Heart left ventricle (tissue), 16 donors: ENCODE results near the gene TMEM132D. TPM values are rescaled to one million over a fixed set of nuclear protein-coding genes. Genes with fewer than 3 reads are reported as not detected.

Source experiments
- ATAC-seq, 4 donors: fragments of 200-7000 bp; cut with Tn5 transposase; one replicate each; pipeline ENCODE4 v1.9.1; 2020 to 2022; ENCODE audit warnings: moderate library complexity in 4 of 4, mild to moderate bottlenecking in 3 of 4, moderate number of reproducible peaks in 1 of 4
- DNase-seq, 5 donors: peaks; one replicate each; pipeline ENCODE4 v3.0.0-alpha.2; 2020
- H3K27ac ChIP-seq, 12 donors: fragments of 200-600 bp; sonication (generic) in 4 of 12; one replicate each; pipeline versions ENCODE4 v1.5.0 to v1.8.0; 2016 to 2022; ENCODE audit warnings: mild to moderate bottlenecking in 2 of 12
- H3K27me3 ChIP-seq, 9 donors: fragments of 200-600 bp; sonication (generic) in 2 of 9; one replicate each; pipeline versions ENCODE4 v1.5.1 to v1.8.0; 2016 to 2022; ENCODE audit warnings: mild to moderate bottlenecking in 3 of 9
- H3K36me3 ChIP-seq, 9 donors: fragments of 200-600 bp; sonication (generic) in 2 of 9; one replicate each; pipeline versions ENCODE4 v1.5.0 to v1.8.0; 2018 to 2022; ENCODE audit warnings: mild to moderate bottlenecking in 2 of 9
- H3K4me1 ChIP-seq, 12 donors: fragments of 200-600 bp; sonication (generic) in 4 of 12; one replicate each; pipeline versions ENCODE4 v1.5.0 to v1.8.0; 2016 to 2022; ENCODE audit warnings: mild to moderate bottlenecking in 3 of 12
- H3K4me3 ChIP-seq, 12 donors: fragments of 200-600 bp; sonication (generic) in 4 of 12; one replicate each; pipeline versions ENCODE4 v1.5.0 to v1.8.0; 2017 to 2022; ENCODE audit warnings: mild to moderate bottlenecking in 9 of 12, moderate library complexity in 4 of 12
- H3K9me3 ChIP-seq, 12 donors: fragments of 200-600 bp; sonication (generic) in 4 of 12; one replicate each; pipeline versions ENCODE4 v1.5.0 to v1.8.0; 2016 to 2022; ENCODE audit warnings: mild to moderate bottlenecking in 1 of 12
- CTCF ChIP-seq, 12 donors: fragments of 200-600 bp; sonication (generic) in 4 of 12; IDR thresholded peaks; one replicate each; pipeline versions ENCODE4 v1.5.0 to v1.8.0; 2018 to 2022; ENCODE audit warnings: antibody characterized with exemption in 12 of 12, mild to moderate bottlenecking in 5 of 12
- POLR2A ChIP-seq, 2 donors: fragments of 450-650 bp; IDR thresholded peaks; one replicate each; pipeline ENCODE4 v1.6.1; 2017; ENCODE audit warnings: antibody characterized with exemption in 2 of 2, mild to moderate bottlenecking in 2 of 2, moderate library complexity in 2 of 2
- WGBS, 4 donors: extraction: QIAGEN DNeasy Blood & Tissue Kit in 2 of 4; methylation state at CpG; one replicate each; pipeline versions ENCODE4 v1.1.5 to v1.1.7; 2013 to 2018; 5-methylcytosine and 5-hydroxymethylcytosine counted together
- intact Hi-C, 10 donors: fragments of 100-400 bp; cut with DNase I; formaldehyde crosslinking; loops; one replicate each; pipeline versions ENCODE4 v1.11.1 to v1.14.2; 2022
- polyA plus RNA-seq, 2 donors: library from polyadenylated mRNA; stranded (reverse); fragments of 200-250 nt; gene quantifications; one replicate each; pipeline ENCODE4 v1.2.3, GENCODE V29; 2013
- total RNA-seq, 9 donors: library from RNA; depleted of rRNA in 2 of 9; stranded (reverse); fragments of >200 nt in 2 of 9; fragmentation: NEBNext Ultra II Directional in 3 of 9; extraction: Animal tissue kit (Norgen Biotek cat#: 25700) in 3 of 9; gene quantifications; one replicate each; pipeline versions ENCODE4 v1.1.0 to v1.2.4, GENCODE V29; 2016 to 2023
- donor health status: ischemic (EF 13 %, LVEDD 7.1; RV severe dilation, severe dysfunction).
- donor health status: healthy with polysubstance abuse.
- donor health status: DM: no; HTN: yes; CAD: no.
- donor health status: DM: no; HTN: no; CAD: no.
- donor health status: ischemic (EF 25% LVEDD 6.9; RV normal size, moderate dysfunction).
- donor health status: ischemic (EF 25% LVEDD 5.7; RV mildly dilated, moderate dysfunction).
- donor health status: healthy.
- donor health status: DM: yes; HTN: yes; CAD: no.
- donor health status: ischemic (EF 35%, LVEDD 5.7; RV mildly dilated, moderate dysfunction).
- donor health status: nonischemic (EF 11% LVEDD 7.7; RV severe dilation, severe dysfunction).
- donor health status: DM: yes; HTN: yes; CAD: no.
- donor health status: PGD.
- donor health status: ischemic (EF 29% LVEDD 5.4; RV normal size, mild dysfunction).
- donor health status: nonischemic (EF 23%, LVEDD 6.1; RV moderate dilation, normal function).

The TMEM132D gene
- total and polyA plus RNA-seq, 11 donors: not detected

- H3K4me1 ChIP-seq: peaks cover 0 to 1% (median 0%) of the 10 kb centered on the region in 12 donors
- H3K9me3 ChIP-seq: no peaks in the 10 kb centered on the region
- TF ChIP-seq CTCF (IDR thresholded peaks at IDR 0.05) (no peak), POLR2A (IDR thresholded peaks at IDR 0.05) (no peak)
- no peak for DNase-seq
- no peaks in the 10 kb centered on the region for H3K36me3 ChIP-seq
- no peak for ATAC-seq
- intact Hi-C loops: loop anchor here in 9 of 10 donors (2.0 to 10.0 kb wide), 8 partner anchors 942 to 1652 kb away; no protein-coding TSS in a partner anchor
- no peak overlapping the region for H3K4me3 ChIP-seq
- WGBS, 4 donors: 78 to 87% (median 84%) methylated on average over 17 to 22 of the region's 22 CpGs
- peaks cover 1 to 43% (median 10%) of the 10 kb centered on the region in 9 donors for H3K27me3 ChIP-seq
- H3K27ac ChIP-seq: no peak overlapping the region
Observed at GRCh38 chr12:129909051-129910020, 5.5 kb upstream of the TMEM132D start.

- TF ChIP-seq POLR2A (IDR thresholded peaks at IDR 0.05): no peak
- no peak for TF ChIP-seq CTCF (IDR thresholded peaks at IDR 0.05)
- H3K9me3 ChIP-seq: no peaks in the 10 kb centered on the region
- ATAC-seq: no peak
- intact Hi-C loops: loop anchor here in 1 of 10 donors (10.0 kb wide), 1 partner anchor 1259 kb away; no protein-coding TSS in a partner anchor
- no peaks in the 10 kb centered on the region for H3K36me3 ChIP-seq
- H3K27me3 ChIP-seq: peaks cover 17 to 72% (median 34%) of the 10 kb centered on the region in 9 donors
- 1 to 2% (median 1%) methylated on average over 37 to 93 of the region's 93 CpGs for WGBS, 4 donors
- no peak for DNase-seq
- peaks cover 0 to 13% (median 0%) of the 10 kb centered on the region in 12 donors for H3K4me1 ChIP-seq
- peak overlapping the region in 1 of 12 donors; percentile 16 for H3K4me3 ChIP-seq
- H3K27ac ChIP-seq: no peak overlapping the region
Observed at GRCh38 chr12:129903092-129903945, 506 bp downstream of the TMEM132D start.

GRCh38 chr12:129902371-129903091 lies 1.3 kb downstream of the TMEM132D start:
- intact Hi-C loops: loop anchor here in 1 of 10 donors (10.0 kb wide), 1 partner anchor 1258 kb away; no protein-coding TSS in a partner anchor
- no peak for DNase-seq
- Histone ChIP-seq H3K9me3 (no peaks in the 10 kb centered on the region), H3K27me3 (peaks cover 17 to 67% (median 32%) of the 10 kb centered on the region in 9 donors), H3K4me3 (no peak overlapping the region), H3K36me3 (no peaks in the 10 kb centered on the region), H3K27ac (no peak overlapping the region), H3K4me1 (peaks cover 0 to 13% (median 0%) of the 10 kb centered on the region in 12 donors)
- ATAC-seq: no peak
- TF ChIP-seq CTCF (IDR thresholded peaks at IDR 0.05) (no peak), POLR2A (IDR thresholded peaks at IDR 0.05) (no peak)
- 3 to 4% (median 3%) methylated on average over 17 to 19 of the region's 19 CpGs for WGBS, 4 donors
